NCI-H510A (cell line): Measurements from ENCODE around the gene VGLL4.
"Not testable (repeated sequence)": the region's sequence is repeated elsewhere in the genome, so short reads cannot be mapped to it uniquely, and the experiment has no call there.

Experiments
- DNase-seq: peaks from one replicate; lab custom pipeline; 2025; lab: John Stamatoyannopoulos, UW

Gene VGLL4

DNA sequence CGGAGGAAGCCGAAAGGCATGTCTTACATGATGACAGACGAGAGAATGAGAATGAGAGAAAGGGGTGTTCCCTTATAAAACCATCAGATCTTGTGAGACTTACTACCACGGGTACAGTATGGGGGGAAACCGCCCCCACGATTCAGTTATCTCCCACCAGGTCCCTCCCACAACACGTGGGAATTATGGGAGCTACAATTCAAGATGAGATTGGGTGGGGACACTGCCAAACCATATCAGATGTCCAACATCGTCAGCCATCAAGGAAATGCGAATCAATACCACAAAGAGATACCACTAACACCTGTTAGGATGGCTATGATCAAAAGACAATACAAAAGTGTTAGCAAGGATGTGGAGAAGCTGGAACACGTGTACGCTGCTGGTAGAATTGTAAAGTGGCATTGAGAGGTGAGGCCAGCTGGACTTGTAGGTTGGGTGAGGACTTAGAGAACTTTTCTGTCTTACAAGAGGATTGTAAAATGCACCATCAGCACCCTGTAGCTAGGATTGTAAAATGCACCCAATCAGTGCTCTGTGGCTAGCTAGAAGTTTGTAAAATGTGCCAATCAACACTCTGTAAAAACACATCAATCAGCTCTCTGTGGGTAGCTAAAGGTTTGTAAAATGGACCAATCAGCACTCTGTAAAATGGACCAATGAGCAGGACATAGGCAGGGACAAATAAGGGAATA is 37.5 kb downstream of the VGLL4 start:
- DNase-seq: no peak

DNA sequence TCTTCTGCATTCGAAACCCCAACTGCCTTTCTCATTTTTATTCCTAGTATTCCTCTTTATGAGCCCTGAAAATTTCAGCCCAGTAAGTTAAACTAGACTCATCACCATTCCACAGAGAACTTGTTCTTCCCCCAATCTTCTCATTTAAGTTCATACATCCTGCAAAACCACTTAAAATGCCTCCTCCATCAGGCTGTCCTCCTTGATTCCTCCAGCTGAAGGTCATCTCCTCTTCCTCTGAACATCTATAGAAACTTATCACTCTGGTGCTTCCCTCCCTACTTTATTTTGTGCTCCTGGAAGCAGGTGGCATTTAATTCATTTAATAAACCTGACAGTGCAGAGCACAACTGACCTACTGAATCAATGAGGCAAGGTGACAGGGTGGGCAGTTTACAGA is 38.3 kb downstream of the VGLL4 start:
- DNase-seq: no peak

DNA sequence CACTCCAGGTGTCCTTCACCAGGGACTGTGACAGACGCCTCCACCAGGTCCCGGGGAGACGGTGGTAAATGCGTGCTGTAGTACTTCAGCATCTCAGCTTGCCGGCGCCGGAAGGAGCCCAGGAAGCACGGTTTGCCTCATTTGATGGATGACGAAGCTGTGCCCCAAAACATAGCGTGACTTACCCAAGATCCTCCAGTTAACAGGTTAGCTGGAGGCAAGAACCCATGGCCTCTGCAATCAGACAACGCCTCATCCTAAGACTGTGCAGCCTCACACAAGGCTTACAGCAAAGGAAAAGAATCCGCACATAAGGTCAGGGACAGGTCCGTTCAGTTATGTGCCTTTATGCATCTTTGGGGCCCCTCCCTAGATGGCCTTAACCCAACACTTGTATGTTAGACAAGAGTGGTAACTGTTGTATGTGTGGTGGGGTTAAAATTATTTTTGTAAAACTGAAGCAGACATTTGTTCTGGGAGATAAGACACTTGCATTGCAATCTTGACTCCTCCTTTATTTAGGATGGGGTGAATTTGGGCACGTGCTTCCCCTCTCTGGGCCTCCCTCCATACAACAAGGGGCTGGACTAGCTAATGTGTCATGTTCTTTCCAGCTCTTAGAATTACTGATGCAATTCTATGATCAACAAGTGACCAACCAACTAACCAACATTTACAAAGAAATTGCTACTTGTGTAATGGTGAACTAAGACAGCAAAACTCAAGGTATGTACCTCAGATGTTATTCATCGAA is 39.4 kb downstream of the VGLL4 start:
- DNase-seq: no peak

DNA sequence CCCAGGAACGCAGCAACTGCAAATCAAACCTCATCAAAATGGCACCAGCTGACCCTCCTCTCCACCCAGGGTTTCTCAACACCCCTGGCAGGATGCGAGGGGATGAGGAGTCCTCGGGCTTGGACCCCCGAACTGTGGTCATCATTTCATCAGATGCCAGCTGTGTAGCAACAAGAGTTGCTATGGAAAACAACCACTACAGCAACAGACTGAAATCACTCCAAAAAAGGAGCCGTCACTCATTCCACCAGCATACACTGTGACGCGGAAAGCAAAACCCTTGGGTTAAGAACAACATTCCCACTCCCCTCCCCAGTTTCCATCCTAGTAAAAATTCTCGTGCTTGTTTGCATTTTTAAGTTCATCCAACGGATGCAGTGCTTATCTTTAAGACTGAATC is 40.1 kb downstream of the VGLL4 start:
- DNase-seq: no peak

DNA sequence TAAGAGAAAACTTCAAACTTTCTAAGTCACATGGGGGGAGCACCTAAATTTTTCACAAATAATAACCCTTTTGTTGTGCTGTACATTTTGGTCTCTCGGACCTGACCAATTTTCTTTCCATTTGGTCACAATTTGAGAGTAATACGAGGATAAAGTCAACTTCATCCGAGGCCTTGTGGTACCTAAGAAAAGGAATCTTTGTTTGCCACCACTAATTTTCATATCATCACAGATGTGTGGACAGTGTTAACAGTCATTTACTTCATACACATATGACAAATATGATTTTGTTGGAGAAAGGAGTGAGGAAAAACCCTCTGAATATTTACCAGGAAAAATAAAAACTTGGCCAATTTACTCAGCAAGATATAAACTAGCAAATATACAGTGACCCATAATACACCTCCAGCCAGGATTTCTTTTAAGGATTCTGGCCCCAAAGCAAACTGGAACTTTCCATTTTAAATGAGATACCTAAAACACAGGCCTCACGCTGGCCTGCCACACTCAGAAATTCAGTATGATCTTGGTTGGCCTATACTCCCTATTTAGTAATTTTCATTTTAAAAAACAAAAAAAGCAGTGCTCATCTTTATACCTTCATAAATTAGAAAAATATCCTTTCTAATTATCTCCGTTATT is 40.7 kb downstream of the VGLL4 start:
- DNase-seq: no peak

DNA sequence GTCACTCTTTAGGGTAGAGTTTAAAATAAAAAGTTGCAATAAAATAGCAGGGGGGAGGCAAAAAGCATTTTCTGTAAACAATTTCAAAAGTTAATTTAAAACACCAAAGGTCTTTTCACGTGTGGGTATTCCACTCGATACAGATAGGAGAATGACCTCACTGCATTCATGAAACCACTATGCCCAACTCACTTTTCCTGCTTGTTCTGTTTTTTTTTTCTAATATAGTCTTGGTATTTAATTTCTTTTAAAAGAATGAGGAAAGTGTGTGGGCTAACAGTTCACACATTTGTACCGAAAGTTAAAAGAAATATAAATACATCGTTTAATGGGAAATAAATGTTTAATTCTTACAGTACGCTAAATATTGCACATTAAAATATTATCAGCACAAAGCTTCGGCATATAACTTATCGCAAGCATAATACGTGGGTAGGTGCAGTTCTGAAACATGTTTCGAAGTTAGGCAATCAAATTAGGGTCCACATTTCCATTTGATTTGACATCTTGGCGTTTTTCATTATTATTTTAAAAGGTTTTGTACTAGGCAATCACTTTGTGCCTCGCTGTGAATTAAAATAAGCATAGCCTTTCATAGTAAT is 41.4 kb downstream of the VGLL4 start:
- DNase-seq: no peak

DNA sequence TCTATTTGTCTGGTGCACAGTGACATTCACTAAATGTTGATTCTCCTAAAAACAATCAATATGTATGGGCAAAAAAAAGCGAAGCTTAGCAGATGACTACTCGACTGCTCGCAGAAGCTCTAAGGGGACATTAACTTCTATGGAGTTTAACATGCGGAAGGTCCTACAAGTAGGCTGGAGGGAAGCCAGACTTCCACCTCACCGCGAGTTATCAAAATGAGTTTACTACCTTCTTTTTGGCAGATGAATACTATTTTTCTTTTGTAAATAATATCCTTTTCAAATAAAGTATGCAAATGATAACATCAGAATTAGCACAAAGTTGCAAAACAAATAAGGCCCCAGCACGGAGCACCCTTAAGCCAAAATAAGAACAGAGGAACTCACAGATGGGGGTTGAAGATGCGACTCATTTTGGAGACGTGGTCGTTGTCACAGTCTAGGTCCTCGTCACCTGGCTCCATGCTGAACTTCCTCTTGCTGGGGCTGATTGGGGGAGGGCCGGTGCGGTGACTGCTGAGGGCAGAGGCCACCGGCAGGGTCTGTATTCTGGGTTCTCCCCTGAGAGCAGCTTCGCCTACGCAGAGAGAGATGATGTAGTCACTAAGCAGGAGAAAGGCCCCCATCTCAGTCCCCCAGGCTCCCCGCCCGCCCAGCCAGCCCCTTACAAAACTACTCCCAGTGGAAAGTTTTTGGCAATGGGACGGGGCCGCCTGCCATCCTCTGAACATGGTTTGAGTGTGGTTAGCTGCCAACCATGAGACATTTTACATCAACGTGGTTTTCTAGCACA is 42.1 kb downstream of the VGLL4 start:
- DNase-seq: no peak

DNA sequence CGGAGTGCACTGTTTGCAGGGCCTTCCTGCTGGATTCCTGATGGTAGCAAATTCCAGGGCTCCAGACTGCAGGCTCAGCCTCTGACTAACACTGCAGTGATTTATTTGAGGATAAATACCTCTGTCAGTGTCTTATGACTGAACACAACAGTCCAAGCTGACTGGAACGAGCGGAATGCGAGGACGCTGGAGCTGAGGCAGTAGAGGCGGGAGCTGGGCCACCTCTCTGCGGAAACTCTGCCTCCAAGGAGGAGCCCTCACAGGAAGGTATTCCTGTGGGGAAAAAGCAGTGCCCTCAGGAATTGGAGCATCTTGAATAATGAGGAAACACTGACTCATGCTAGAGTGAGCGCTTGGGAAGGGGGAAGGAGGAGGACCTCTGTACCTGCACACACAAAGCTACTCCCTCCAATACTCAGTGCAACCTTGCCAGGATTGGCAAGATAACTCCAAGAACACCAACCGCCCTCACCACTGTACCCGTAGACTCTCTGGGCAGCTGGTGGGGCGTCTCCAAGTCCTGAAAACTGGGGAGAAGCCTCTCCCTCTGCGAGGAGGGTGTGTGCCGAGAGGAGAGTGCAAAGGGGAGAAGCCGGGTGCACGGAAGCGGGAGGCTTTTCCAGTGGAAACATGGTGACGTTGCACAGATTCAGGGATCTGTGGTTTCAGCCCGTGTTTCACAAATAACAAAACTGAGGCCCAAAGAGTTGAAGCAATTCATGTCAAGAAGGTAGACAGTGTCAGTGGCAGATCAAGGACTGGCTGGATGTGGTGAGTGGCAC is 43.0 kb downstream of the VGLL4 start:
- no peak for DNase-seq

DNA sequence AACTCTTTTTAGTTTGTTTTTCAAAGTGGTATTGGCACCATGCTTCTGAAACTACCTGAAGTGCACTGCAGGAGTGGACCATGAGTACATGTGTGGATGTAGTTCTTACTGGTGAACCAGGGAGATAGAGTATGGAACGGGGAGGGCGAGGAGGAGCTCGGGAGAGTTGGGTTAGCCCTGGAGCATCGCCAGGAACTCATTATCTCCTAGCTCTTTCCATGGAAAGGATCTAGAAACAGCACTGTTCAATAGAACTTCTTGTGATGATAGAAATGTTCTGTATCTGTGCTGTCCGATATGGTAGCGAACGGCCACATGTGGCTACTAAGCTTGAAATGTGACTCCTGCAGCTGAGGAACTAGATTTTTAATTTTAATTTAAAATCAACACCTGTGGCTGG is 47.3 kb downstream of the VGLL4 start:
- no peak for DNase-seq

DNA sequence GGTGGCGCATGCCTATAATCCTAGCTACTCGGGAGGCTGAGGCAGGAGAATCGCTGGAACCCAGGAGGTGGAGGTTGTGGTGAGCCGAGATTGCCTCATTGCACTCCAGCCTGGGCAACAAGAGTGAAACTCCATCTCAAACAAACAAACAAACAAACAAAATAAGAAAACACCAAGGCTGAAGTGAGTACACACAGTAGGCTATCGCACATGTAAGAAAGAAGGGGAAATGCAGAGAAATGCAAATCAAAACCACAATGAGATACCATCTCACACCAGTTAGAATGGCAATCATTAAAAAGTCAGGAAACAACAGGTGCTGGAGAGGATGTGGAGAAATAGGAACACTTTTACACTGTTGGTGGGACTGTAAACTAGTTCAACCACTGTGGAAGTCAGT is 48.7 kb downstream of the VGLL4 start:
- not testable (repeated sequence) for DNase-seq

DNA sequence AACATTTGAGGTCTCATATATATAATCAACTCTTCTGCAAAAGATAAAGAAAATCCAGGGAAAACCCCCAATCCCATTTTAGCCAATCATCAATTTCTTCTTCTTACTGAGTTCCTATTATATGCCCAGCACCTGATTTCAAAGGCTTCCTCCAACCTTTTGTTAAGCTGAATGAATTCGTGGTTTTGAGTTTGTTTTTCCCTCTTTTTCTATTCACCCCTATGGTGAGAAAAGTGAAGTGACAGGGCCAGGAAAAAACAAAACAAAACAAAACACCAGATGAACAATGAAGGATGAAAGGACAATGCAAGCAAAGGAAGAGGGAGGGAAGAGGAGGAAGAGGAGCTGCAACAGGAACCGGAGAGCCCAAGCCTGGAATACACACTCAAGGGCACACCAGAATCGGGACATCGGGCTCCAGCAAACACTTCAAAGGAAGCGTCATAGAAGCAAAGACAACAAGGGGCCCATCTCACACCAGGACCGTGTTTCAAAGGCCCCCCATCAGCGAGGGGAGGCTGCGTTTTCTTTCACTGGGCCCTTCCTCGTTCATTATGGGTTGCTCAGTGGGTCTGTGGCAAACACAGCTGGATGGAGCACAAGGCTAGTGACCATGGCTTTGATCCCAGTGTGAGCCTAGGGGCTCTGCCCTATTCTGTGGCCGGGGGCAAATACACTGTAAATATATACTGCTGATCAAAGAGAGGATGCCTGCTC is 50.2 kb downstream of the VGLL4 start:
- DNase-seq: no peak

DNA sequence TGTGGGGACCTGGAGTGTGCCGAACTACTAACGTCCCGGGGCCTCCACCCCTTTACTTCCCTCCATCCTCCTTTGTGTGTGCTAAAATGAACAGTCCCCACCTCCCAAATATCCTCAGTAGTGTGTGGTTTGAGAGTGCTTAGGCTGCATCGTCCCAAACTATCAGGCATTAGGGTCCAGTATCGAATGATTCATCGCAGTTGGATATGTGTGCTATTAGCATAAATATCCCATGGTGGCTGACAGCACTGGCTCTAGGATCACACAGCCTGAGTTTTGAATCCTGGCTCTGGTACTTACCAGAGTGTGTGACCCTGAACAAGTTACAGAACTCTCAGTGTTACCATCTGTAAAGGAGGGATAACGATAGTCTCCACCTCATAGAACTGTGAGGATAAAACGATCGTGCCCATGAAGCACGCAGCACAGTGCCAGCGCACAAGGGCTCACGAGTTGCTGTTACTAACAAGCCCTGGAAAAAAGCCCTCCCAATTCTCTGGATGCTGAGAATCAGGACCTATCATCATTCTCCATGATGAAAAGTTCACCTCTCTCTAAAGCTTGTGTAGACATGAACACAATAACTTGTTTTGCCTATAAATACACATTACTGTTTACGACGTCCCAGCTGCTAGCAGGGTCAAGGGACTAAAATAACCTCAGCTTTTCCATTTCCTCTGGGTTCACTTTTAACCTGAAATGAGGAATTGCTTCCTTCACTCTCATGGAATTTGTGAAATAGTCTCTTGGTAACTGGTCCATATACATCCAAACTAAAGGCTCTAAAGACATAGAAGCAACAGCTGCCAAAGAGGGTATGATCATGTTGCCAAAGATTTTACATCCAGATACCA is 51.0 kb downstream of the VGLL4 start:
- no peak for DNase-seq

DNA sequence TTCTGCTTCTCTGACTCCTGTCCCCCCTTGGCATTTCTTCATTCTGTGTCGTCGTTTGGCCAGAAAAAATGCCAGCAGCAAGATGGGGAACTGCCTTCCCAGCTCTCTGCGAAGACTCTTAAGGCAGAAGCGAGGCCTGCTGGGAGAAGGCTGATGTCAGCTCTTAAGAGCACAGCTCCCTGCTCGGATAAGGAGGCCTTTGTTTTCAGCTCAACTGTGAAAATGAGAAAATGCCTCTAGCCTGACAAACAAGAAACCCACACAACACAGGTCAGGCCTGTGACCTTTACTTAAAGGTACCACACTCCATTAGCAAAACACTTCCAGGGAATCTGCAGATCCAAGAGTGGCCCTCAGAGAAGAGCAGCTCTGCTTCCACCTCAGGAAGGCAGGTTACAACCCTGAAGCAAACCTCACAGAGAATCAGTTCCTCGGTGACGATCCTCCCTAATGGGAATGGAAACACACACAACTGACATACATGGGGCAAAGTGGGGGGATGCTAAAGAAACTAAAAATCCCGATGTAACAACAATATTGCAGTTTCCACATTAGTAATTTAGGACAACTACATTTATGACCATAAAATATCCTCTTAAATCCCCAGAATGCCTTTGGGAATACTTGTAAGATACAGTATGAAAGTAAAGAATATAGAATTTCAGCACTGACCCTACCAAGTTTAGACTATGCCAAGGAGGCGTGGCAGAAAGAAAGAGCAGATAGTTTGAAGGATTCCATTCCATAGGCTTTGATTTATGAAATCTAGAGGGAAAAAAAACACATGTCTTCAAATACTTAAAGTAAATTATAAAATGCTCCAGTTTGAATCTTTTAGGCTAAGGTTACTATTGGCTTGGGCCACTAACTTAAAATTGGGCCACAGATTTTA is 52.1 kb downstream of the VGLL4 start:
- DNase-seq: no peak

DNA sequence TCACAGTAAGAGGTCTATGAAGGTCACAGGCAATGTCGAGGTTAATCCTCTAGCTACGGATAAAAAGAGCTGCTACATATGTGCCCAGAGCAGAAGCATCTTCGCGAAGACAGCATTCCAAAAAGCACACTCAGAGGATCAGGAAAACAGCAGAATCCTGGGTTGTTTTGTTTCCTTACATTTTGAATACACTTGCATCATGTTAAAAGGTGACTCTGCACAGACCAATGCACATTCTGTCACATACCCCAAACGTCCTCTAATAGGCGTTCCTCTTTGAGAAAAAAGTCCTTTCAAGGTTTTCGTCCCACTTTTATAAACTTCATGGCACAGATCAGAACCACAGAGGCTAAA is 52.7 kb downstream of the VGLL4 start:
- DNase-seq: no peak

DNA sequence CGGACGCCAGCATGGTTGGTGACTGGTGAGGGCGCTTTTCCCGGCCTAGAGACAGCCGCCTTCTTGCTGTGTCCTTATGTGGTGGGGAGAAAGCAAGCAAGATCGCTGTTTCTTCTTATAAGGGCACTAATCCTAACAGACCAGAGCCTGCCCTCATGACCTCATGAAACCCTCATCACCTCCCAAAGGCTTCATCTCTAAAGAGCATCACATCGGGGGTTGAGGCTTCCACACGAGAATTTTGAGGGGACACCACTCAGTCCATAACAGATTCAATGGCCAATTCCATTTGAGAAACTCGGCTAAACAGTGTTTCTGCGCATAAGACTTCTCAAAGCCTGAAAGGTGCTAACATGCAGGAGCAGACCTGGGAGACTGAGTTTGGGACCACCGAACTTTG is 54.0 kb downstream of the VGLL4 start:
- no peak for DNase-seq

DNA sequence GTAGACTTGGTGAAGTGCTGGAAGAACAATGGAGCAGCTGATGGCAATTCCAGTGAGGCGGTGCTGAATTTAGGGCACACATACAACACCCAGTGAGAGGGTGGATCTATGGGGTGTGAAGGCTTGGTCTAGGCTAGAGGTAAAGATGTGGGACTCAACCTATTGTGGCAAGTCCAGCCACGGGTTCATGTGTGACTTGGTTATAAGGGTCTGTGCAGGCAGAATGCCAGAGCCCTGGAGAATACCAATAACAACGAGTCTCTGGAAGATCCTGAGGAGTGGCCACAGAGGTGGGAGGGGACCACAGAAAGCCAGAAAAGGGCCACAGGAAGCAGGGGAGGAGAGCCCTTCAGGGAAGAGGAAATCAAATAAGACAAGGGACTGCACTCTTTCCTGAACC is 55.0 kb downstream of the VGLL4 start:
- DNase-seq: no peak

DNA sequence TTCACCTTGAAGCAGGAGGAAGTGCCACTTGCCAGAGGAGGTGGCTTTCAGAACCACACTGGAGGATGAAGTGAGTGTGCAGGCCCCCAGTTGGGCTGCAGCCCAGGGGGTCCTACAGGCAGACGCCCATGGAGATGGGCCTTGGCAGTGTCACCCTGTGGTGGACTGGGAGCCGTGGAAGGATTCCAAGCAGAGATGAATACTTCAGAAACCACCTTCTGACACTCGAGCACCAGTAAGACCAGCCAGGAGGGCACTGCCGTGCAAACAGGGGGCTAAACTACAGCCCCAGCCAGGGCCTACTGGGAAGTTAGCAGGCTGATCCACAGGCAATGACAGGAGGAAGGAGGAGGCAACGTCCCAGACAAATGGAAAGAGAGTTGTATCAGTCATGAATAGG is 55.4 kb downstream of the VGLL4 start:
- no peak for DNase-seq

DNA sequence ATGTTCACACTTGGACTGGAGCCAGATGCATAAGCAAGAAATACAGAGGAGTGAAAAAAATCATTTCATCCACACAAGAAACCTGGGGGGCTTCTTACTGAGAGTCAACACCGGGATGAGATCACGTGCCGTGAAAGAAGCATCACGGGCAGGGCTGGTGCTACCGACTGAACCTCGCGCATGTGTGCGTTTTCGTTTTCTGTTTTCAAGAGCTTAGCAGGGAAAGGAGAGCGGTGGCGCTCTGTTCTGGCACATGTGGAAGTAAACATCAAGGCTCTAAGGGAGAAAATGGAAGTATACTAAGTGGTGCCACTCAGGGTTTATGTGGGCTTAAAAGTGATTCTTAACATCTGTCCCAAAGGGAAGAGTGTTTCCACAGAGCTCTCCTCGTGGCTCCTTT is 55.9 kb downstream of the VGLL4 start:
- DNase-seq: no peak

DNA sequence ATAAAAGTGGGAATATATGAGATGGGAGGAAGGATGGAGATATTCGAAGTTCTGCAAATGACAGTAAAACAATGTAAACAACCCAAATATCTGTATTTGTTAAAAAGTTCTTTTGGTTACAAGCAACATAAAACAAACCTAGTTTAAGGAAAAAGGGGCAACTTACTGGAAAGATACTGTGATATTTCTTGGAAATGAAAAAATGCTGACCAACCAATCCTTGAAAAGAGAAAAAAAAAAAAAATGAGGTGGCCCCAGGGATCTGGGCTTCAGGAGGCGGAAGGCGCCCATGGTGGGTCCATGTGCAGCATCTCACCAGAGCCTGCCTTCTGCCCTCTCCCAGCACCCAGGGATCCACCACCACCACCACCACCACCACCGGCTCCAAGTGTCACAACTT is 59.1 kb downstream of the VGLL4 start:
- DNase-seq: no peak
